ENCODE results near the gene MT1H. TPM values are rescaled to one million over a fixed set of nuclear protein-coding genes. Genes with fewer than 3 reads are reported as not detected.

The MT1H gene
- total RNA-seq, 1 experiment from 2014 or later, result not detected

GRCh38 chr16:56700631-56701030 is 31.0 kb downstream of the MT1H start:
- no peak overlapping the region for H3K27ac Mint-ChIP-seq (ENCODE audit: unreplicated experiment)
- H3K4me1 Mint-ChIP-seq (ENCODE audit: low read depth, unreplicated experiment), result peaks cover 4% of the 10 kb centered on the region
- H3K4me3 Mint-ChIP-seq (ENCODE audit: unreplicated experiment), result no peak overlapping the region
- H3K36me3 Mint-ChIP-seq (ENCODE audit: insufficient read depth, unreplicated experiment), result no peaks in the 10 kb centered on the region
- Histone ChIP-seq H3K4me1 (no peaks in the 10 kb centered on the region), H3K27me3 (replicated peaks; ENCODE audit: control insufficient read depth, insufficient read depth, low read length) (no peaks in the 10 kb centered on the region), H3K4me3 (ENCODE audit: low read depth, low read length) (no peak overlapping the region), H3K9me3 (peaks cover 9% of the 10 kb centered on the region), H3K36me3 (ENCODE audit: control insufficient read depth, insufficient read depth, low read length) (no peaks in the 10 kb centered on the region)
- intact Hi-C loops (cut with micrococcal nuclease; ENCODE audit: unreplicated experiment), result loop anchor here (5.0 kb wide), 1 partner anchor 43 kb away; the partner anchor contains the start of gene MT1F
- POLR2A ChIA-PET, result interaction anchor here (0.5 to 0.7 kb wide), 2 partner anchors 15 to 43 kb away, joined by 3 to 5 read pairs; no protein-coding TSS in a partner anchor
- H3K27me3 Mint-ChIP-seq (ENCODE audit: insufficient read depth, unreplicated experiment), result no peaks in the 10 kb centered on the region
- peaks cover 15% of the 10 kb centered on the region for H3K9me3 Mint-ChIP-seq (ENCODE audit: unreplicated experiment)
- no peak for TF ChIP-seq CTCF (IDR thresholded peaks at IDR 0.05; ENCODE audit: insufficient read depth in 1 of 2, low read depth in 1 of 2, low read length in 1 of 2, severe bottlenecking in 1 of 2, unreplicated experiment in 1 of 2)
- no TSS peak for BruUV-seq (replicated peaks)
- no peak for DNase-seq
- CTCF ChIA-PET, result interaction anchor here (0.6 to 3.1 kb wide), 11 partner anchors 8 to 299 kb away, joined by 3 to 95 read pairs (median 4); partner anchors contain the start of genes MT1E, MT1F, NUDT21 and OGFOD1

- DNase-seq, result no peak
- Mint-ChIP-seq H3K27me3 (ENCODE audit: insufficient read depth, unreplicated experiment) (no peaks in the 10 kb centered on the region), H3K27ac (ENCODE audit: unreplicated experiment) (no peak overlapping the region), H3K9me3 (ENCODE audit: unreplicated experiment) (peaks cover 15% of the 10 kb centered on the region), H3K36me3 (ENCODE audit: insufficient read depth, unreplicated experiment) (no peaks in the 10 kb centered on the region), H3K4me1 (ENCODE audit: low read depth, unreplicated experiment) (peaks cover 4% of the 10 kb centered on the region), H3K4me3 (ENCODE audit: unreplicated experiment) (no peak overlapping the region)
- CTCF ChIA-PET, result interaction anchor here (0.6 to 3.1 kb wide), 31 partner anchors 16 to 393 kb away, joined by 3 to 95 read pairs (median 5); partner anchors contain the start of genes MT1A, MT1E, MT1F and MT1G
- H3K36me3 ChIP-seq (ENCODE audit: control insufficient read depth, insufficient read depth, low read length), result no peaks in the 10 kb centered on the region
- POLR2A ChIA-PET, result interaction anchor here (1.0 to 1.2 kb wide), 2 partner anchors 28 to 98 kb away, joined by 3 read pairs; no protein-coding TSS in a partner anchor
- H3K27me3 ChIP-seq (replicated peaks; ENCODE audit: control insufficient read depth, insufficient read depth, low read length), result no peaks in the 10 kb centered on the region
- no peaks in the 10 kb centered on the region for H3K4me1 ChIP-seq
- TF ChIP-seq CTCF (IDR thresholded peaks at IDR 0.05; ENCODE audit: insufficient read depth in 1 of 2, low read depth in 1 of 2, low read length in 1 of 2, severe bottlenecking in 1 of 2, unreplicated experiment in 1 of 2), result no peak
- no TSS peak for BruUV-seq (replicated peaks)
- peaks cover 9% of the 10 kb centered on the region for H3K9me3 ChIP-seq
- intact Hi-C loops (cut with micrococcal nuclease; ENCODE audit: unreplicated experiment), result loop anchor here (5.0 kb wide), 1 partner anchor 44 kb away; the partner anchor contains the start of gene MT1F
- no peak overlapping the region for H3K4me3 ChIP-seq (ENCODE audit: low read depth, low read length)
Observed at GRCh38 chr16:56701534-56701933, 31.9 kb downstream of the MT1H start.

GRCh38 chr16:56702836-56703235 is 33.2 kb downstream of the MT1H start:
- CTCF ChIA-PET, result interaction anchor here (0.7 to 3.1 kb wide), 9 partner anchors 13 to 346 kb away, joined by 3 to 95 read pairs (median 10); partner anchors contain the start of gene MT1X
- TF ChIP-seq CTCF (IDR thresholded peaks at IDR 0.05; ENCODE audit: insufficient read depth in 1 of 2, low read depth in 1 of 2, low read length in 1 of 2, severe bottlenecking in 1 of 2, unreplicated experiment in 1 of 2), result no peak
- Mint-ChIP-seq H3K4me1 (ENCODE audit: low read depth, unreplicated experiment) (peaks cover 4% of the 10 kb centered on the region), H3K36me3 (ENCODE audit: insufficient read depth, unreplicated experiment) (no peaks in the 10 kb centered on the region), H3K27ac (ENCODE audit: unreplicated experiment) (no peak overlapping the region), H3K4me3 (ENCODE audit: unreplicated experiment) (no peak overlapping the region), H3K27me3 (ENCODE audit: insufficient read depth, unreplicated experiment) (no peaks in the 10 kb centered on the region), H3K9me3 (ENCODE audit: unreplicated experiment) (peaks cover 2% of the 10 kb centered on the region)
- no peaks in the 10 kb centered on the region for H3K4me1 ChIP-seq
- no peaks in the 10 kb centered on the region for H3K36me3 ChIP-seq (ENCODE audit: control insufficient read depth, insufficient read depth, low read length)
- H3K4me3 ChIP-seq (ENCODE audit: low read depth, low read length), result no peak overlapping the region
- intact Hi-C loops (cut with micrococcal nuclease; ENCODE audit: unreplicated experiment), result loop anchor here (1.0 to 5.0 kb wide), 6 partner anchors 29 to 370 kb away; partner anchors contain the start of gene MT1F
- peaks cover 2% of the 10 kb centered on the region; the same call in 1 of the 2 replicates for H3K9me3 ChIP-seq
- no TSS peak for BruUV-seq (replicated peaks)
- no peaks in the 10 kb centered on the region for H3K27me3 ChIP-seq (replicated peaks; ENCODE audit: control insufficient read depth, insufficient read depth, low read length)
- POLR2A ChIA-PET, result no interaction called here
- no peak for DNase-seq
